Colonic mucosa (tissue), 4 donors: ENCODE results near the gene MARCHF9. TPM values are rescaled to one million over a fixed set of nuclear protein-coding genes. Genes with fewer than 3 reads are reported as not detected.

Source experiments
- DNase-seq: peaks from one replicate; pipeline ENCODE4 v3.0.0-alpha.2; 2020
- H3K27ac ChIP-seq: fragments of 200-600 bp; one replicate; pipeline ENCODE4 v1.8.0; 2021
- H3K27me3 ChIP-seq: fragments of 200-600 bp; one replicate; pipeline ENCODE4 v1.8.0; 2021
- H3K36me3 ChIP-seq: fragments of 200-600 bp; one replicate; pipeline ENCODE4 v1.8.0; 2021
- H3K4me1 ChIP-seq: fragments of 200-600 bp; one replicate; pipeline ENCODE4 v1.8.0; 2021; ENCODE audit warnings: mild to moderate bottlenecking
- H3K4me3 ChIP-seq: fragments of 200-600 bp; one replicate; pipeline ENCODE4 v1.8.0; 2021
- H3K9ac ChIP-seq, 2 donors: one replicate each; pipeline ENCODE4 v1.7.0; 2013; ENCODE audit warnings: control low read depth in 2 of 2, low read depth in 2 of 2, low read length in 2 of 2
- H3K9me3 ChIP-seq: fragments of 200-600 bp; one replicate; pipeline ENCODE4 v1.8.0; 2021
- CTCF ChIP-seq: fragments of 200-600 bp; IDR thresholded peaks from one replicate; pipeline ENCODE4 v1.8.0; 2022; ENCODE audit warnings: antibody characterized with exemption, mild to moderate bottlenecking
- intact Hi-C: fragments of 100-400 bp; cut with DNase I; formaldehyde crosslinking; loops from one replicate; pipeline ENCODE4 v1.14.1; 2022
- total RNA-seq, 2 donors: library from RNA; stranded (reverse); fragmentation: NEBNext Ultra II Directional in 1 of 2; extraction: Animal tissue kit (Norgen Biotek cat#: 25700) in 1 of 2; gene quantifications; one replicate each; pipeline ENCODE4 v1.2.1, GENCODE V29; 2021
- donor health status: healthy.
- donor health status: DM: no; HTN: no; CAD: no.
- donor health status: DM: no; HTN: no; CAD: no.

MARCHF9 gene
- total RNA-seq, 2 donors from 2014 or later = 10.6 to 14.3 TPM

- Histone ChIP-seq H3K4me1 (no peaks in the 10 kb centered on the region), H3K4me3 (no peak overlapping the region), H3K36me3 (no peaks in the 10 kb centered on the region), H3K27ac (no peak overlapping the region), H3K9ac (no peak overlapping the region), H3K27me3 (no peaks in the 10 kb centered on the region), H3K9me3 (no peaks in the 10 kb centered on the region)
- no peak for DNase-seq
- no peak for TF ChIP-seq CTCF
- intact Hi-C loops = no loop called here
Observed at GRCh38 chr12:57777911-57778310, 23.0 kb downstream of the MARCHF9 start.

- no peaks in the 10 kb centered on the region for H3K4me1 ChIP-seq
- H3K9me3 ChIP-seq = no peaks in the 10 kb centered on the region
- H3K27me3 ChIP-seq = no peaks in the 10 kb centered on the region
- H3K27ac ChIP-seq = no peak overlapping the region
- H3K9ac ChIP-seq = no peak overlapping the region
- TF ChIP-seq CTCF = no peak
- H3K36me3 ChIP-seq = no peaks in the 10 kb centered on the region
- intact Hi-C loops = loop anchor here (5.0 kb wide), 1 partner anchor 53 kb away; no protein-coding TSS in a partner anchor
- no peak for DNase-seq
- H3K4me3 ChIP-seq = no peak overlapping the region
Observed at GRCh38 chr12:57779736-57780135, 24.8 kb downstream of the MARCHF9 start.

GRCh38 chr12:57780284-57780897, 25.5 kb downstream of the MARCHF9 start:
- H3K27me3 ChIP-seq = no peaks in the 10 kb centered on the region
- no peaks in the 10 kb centered on the region for H3K36me3 ChIP-seq
- no peak for DNase-seq
- intact Hi-C loops = loop anchor here (5.0 kb wide), 1 partner anchor 52 kb away; no protein-coding TSS in a partner anchor
- H3K27ac ChIP-seq = no peak overlapping the region
- H3K4me3 ChIP-seq = no peak overlapping the region
- no peak overlapping the region for H3K9ac ChIP-seq
- H3K9me3 ChIP-seq = no peaks in the 10 kb centered on the region
- H3K4me1 ChIP-seq = no peaks in the 10 kb centered on the region
- no peak for TF ChIP-seq CTCF

- no peaks in the 10 kb centered on the region for H3K36me3 ChIP-seq
- no peaks in the 10 kb centered on the region for H3K4me1 ChIP-seq
- TF ChIP-seq CTCF = no peak
- DNase-seq = no peak
- H3K27ac ChIP-seq = no peak overlapping the region
- no peaks in the 10 kb centered on the region for H3K9me3 ChIP-seq
- intact Hi-C loops = loop anchor here (5.0 kb wide), 1 partner anchor 51 kb away; no protein-coding TSS in a partner anchor
- H3K9ac ChIP-seq = no peak overlapping the region
- H3K4me3 ChIP-seq = no peak overlapping the region
- no peaks in the 10 kb centered on the region for H3K27me3 ChIP-seq
Observed at GRCh38 chr12:57781244-57781643, 26.3 kb downstream of the MARCHF9 start.

GRCh38 chr12:57781801-57782200, 26.9 kb downstream of the MARCHF9 start:
- H3K36me3 ChIP-seq = no peaks in the 10 kb centered on the region
- H3K4me3 ChIP-seq = no peak overlapping the region
- H3K9me3 ChIP-seq = no peaks in the 10 kb centered on the region
- intact Hi-C loops = loop anchor here (5.0 kb wide), 1 partner anchor 50 kb away; no protein-coding TSS in a partner anchor
- no peak overlapping the region for H3K9ac ChIP-seq
- no peak for TF ChIP-seq CTCF
- H3K4me1 ChIP-seq = no peaks in the 10 kb centered on the region
- no peak overlapping the region for H3K27ac ChIP-seq
- no peaks in the 10 kb centered on the region for H3K27me3 ChIP-seq
- no peak for DNase-seq
